Suppressor macrophage treated with lipopolysaccharide for 1 hour (primary cell): ENCODE measurements around the gene ERCC4.

Source experiments
- DNase-seq, 3 donors: peaks; one replicate each; pipeline ENCODE4 v3.0.0-alpha.2; 2020 to 2022

The ERCC4 gene

GRCh38 chr16:13950821-13951547, 31.0 kb downstream of the ERCC4 start:
- no peak for DNase-seq

- DNase-seq: no peak
Observed at GRCh38 chr16:13951611-13952010, 31.7 kb downstream of the ERCC4 start.

GRCh38 chr16:13953501-13953900, 33.5 kb downstream of the ERCC4 start:
- DNase-seq: no peak

- peak in 1 of 3 donors; percentile 26 for DNase-seq
Observed at GRCh38 chr16:13956635-13957196, 36.8 kb downstream of the ERCC4 start.

GRCh38 chr16:13957197-13958078, 37.5 kb downstream of the ERCC4 start:
- DNase-seq: peak; percentile 92 to 97 (median 96)

GRCh38 chr16:13958474-13958873, 38.5 kb downstream of the ERCC4 start:
- DNase-seq: peak in 1 of 3 donors; percentile 24

GRCh38 chr16:13959626-13960025, 39.7 kb downstream of the ERCC4 start:
- peak in 1 of 3 donors; percentile 14 for DNase-seq

- DNase-seq: peak in 1 of 3 donors; percentile 12
Observed at GRCh38 chr16:13961099-13961811, 41.3 kb downstream of the ERCC4 start.

- no peak for DNase-seq
Observed at GRCh38 chr16:13962232-13962631, 42.3 kb downstream of the ERCC4 start.

GRCh38 chr16:13968835-13969234, 48.9 kb downstream of the ERCC4 start:
- no peak for DNase-seq

- no peak for DNase-seq
Observed at GRCh38 chr16:13969711-13970110, 49.8 kb downstream of the ERCC4 start.

GRCh38 chr16:13970708-13971422, 50.9 kb downstream of the ERCC4 start:
- DNase-seq: peak in 1 of 3 donors; percentile 8

GRCh38 chr16:13973321-13974023, 53.5 kb downstream of the ERCC4 start:
- no peak for DNase-seq

GRCh38 chr16:13977177-13977576, 57.2 kb downstream of the ERCC4 start:
- DNase-seq: no peak

GRCh38 chr16:13982451-13982850, 62.5 kb downstream of the ERCC4 start:
- no peak for DNase-seq

GRCh38 chr16:13983625-13984024, 63.7 kb downstream of the ERCC4 start:
- DNase-seq: no peak

GRCh38 chr16:13984794-13985193, 64.8 kb downstream of the ERCC4 start:
- no peak for DNase-seq

GRCh38 chr16:13988038-13988437, 68.1 kb downstream of the ERCC4 start:
- no peak for DNase-seq

GRCh38 chr16:13992322-13992721, 72.4 kb downstream of the ERCC4 start:
- no peak for DNase-seq

- no peak for DNase-seq
Observed at GRCh38 chr16:13992976-13993375, 73.0 kb downstream of the ERCC4 start.

GRCh38 chr16:13994239-13995106, 74.5 kb downstream of the ERCC4 start:
- no peak for DNase-seq
